ENCODE data around the gene OXNAD1.

OXNAD1 gene

GRCh38 chr3:16239086-16239770, 25.8 kb upstream of the OXNAD1 start:
- TF ChIP-seq CTCF (IDR thresholded peaks at IDR 0.05; ENCODE audit: insufficient read depth, missing control alignments): no peak
- DNase-seq (ENCODE audit: insufficient read length, low spot score): no peak
- FAIRE-seq: no peak

- no peak for TF ChIP-seq CTCF (IDR thresholded peaks at IDR 0.05; ENCODE audit: insufficient read depth, missing control alignments)
- peak; percentile 92 for FAIRE-seq
- DNase-seq (ENCODE audit: insufficient read length, low spot score): peak; percentile 48
These were observed 25.2 kb upstream of the OXNAD1 start for GRCh38 chr3:16239780-16240179.

DNA sequence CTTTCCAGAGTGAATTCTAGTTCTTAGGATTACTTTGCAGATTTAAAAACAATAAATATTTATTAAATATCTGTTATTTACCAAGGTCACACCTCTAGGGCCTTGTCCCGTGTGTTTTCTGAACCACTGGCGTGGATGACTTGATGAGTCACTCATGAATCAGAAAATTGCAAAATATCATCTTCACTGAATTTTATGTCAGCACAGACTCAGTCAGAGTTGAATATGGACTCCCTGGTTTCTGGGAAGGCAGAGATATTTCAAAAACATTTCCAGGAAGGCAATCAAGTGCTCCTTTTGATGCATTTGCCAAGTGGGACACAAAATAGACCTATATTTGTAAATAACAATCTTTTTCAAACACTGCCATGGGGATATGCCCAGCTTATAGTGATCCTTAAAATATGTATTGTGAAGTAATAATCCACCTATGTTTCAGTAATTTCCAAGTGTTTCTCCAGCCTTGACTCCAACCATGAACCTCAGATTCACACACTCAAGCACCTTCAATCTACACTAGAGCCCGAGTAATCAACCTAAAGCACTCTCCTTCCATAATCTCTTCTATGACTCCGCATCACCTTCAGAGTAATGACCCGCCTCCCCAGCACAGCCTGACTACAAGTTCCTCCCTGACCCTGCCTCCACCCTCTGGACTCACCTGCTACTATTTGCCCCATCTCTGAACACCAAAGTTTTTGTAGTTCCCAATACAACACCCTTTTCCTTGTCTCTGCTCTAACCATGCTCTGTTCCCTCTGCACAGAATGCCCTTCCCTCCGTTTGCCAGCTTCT, 24.6 kb upstream of the OXNAD1 start:
- FAIRE-seq (no peak), DNase-seq (ENCODE audit: insufficient read length, low spot score) (no peak)
- no peak for TF ChIP-seq CTCF (IDR thresholded peaks at IDR 0.05; ENCODE audit: insufficient read depth, missing control alignments)

DNA sequence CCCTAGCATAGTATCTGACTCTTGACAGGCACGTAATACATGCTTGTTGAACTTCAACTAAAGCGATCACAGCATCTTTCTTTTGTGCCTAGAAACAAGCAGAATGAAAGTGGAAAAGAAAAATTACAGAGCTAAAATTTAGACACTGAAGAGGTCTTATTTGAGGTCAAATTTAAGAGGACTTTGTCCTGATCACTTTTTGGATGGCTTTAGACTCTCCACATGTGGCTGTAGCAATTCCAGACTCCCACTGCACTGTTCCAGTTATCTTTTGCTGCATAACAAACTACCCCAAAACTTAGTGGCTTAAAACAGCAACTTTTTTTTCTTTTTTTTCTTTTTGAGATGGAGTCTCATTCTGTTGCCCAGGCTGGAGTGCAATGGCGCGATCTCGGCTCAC, 23.8 kb upstream of the OXNAD1 start:
- DNase-seq (ENCODE audit: insufficient read length, low spot score) (no peak), FAIRE-seq (no peak)
- TF ChIP-seq CTCF (IDR thresholded peaks at IDR 0.05; ENCODE audit: insufficient read depth, missing control alignments): no peak

DNA sequence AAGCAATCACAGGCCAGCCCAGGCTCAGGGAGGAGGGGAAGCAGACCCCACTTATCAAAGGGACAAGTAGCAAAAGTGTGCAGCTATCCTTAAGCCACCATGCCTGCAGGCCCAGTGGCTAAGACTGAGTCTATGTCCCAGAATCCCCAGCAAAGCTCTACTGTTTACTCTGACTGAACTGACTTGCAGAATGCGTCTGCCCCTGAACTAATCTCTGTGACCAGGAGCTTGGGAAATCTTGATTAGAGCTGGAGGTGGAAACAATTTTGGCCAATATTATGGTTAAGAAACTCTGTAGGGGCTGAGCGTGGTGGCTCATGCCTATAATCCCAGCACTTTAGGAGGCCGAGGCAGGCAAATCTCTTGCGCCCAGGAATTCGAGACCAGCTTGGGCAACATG, 22.8 kb upstream of the OXNAD1 start:
- no peak for FAIRE-seq
- no peak for TF ChIP-seq CTCF (IDR thresholded peaks at IDR 0.05; ENCODE audit: insufficient read depth, missing control alignments)
- no peak for DNase-seq (ENCODE audit: insufficient read length, low spot score)

DNA sequence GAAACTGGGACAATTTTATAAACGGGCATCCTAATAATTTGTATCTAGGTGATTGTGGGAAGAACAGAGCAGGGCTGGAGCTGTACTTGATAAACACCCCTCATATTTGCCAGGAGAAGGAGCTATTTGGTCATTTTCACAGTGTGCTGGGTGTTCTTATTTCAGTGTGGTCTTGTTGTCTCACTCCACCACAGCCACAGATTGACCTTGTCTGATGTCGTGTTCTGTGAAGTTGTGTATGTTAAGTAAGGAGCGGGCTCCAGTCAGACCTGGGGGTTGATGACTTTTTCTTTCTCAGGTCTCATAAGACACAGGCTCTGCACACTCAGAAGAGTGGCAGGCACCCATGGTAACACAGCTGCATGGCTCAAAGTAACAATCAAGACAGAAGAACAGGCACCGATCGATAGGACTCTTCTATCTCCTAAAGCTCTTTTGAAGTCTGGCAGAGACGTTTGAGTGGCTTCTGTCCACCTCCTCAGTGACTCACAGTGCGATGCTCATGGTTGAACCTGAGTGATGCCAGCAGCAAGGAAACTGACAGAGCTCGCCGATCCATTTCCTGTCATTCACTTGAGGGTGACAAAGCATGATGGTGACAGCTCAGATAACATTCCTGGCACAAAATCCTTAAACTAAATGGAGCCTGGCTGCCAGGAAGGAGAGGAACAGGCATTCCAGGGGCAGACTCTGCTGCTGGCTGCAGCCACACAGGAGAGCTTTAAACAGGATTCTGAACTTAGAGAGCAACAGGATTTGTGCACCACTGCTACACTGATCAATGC, 21.1 kb upstream of the OXNAD1 start:
- no peak for DNase-seq (ENCODE audit: insufficient read length, low spot score)
- no peak for TF ChIP-seq CTCF (IDR thresholded peaks at IDR 0.05; ENCODE audit: insufficient read depth, missing control alignments)
- FAIRE-seq: no peak
